Measurements from ENCODE around the gene FBXO46. TPM values are rescaled to one million over a fixed set of nuclear protein-coding genes. Genes with fewer than 3 reads are reported as not detected.
A peak's percentile ranks its signal among the peaks of the same experiment; 100 is the strongest.

The FBXO46 gene
- total RNA-seq, 1 donor from 2014 or later = 23.8 TPM

DNA sequence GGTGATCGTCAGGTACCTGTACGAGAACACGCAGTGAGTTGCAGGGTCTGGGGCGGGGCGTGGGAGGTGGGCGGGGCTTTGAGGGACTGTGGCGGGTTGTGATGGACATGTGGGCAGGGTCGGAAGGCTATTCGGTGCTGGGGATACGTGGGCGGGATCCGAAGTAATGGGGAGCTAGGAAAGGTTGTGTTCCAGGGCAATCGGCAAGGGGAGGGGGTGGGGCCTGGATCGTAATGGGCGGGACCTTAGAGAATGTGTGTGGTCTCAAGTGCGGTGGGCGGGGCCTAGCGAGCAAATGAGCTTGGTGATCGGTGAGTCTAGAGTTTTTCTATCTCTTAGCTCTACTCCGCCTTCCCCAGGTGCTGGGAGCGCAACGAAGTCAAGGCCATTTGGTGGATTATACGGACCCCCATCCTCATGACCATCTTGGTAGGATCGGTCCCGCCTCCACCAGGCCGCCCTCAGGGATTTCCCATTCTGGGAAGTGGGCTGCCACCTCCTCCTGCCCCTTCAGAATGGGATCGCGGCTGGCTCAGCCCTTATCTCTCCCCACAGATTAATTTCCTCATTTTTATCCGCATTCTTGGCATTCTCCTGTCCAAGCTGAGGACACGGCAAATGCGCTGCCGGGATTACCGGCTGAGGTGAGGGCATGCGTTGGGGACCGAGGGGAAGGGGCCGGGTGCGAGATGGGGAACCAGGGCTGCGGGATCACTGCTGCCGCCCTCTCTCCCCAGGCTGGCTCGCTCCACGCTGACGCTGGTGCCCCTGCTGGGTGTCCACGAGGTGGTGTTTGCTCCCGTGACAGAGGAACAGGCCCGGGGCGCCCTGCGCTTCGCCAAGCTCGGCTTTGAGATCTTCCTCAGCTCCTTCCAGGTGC is 53.1 kb downstream of the FBXO46 start:
- Histone ChIP-seq H3K27me3 (no peaks in the 10 kb centered on the region), H3K27ac (peak overlapping the region; percentile 13), H3K4me1 (peaks cover 29% of the 10 kb centered on the region), H3K36me3 (no peaks in the 10 kb centered on the region), H3K4me3 (peak overlapping the region; percentile 38 to 39), H3K9me3 (no peaks in the 10 kb centered on the region)
- intact Hi-C loops (cut with DNase I) = no loop called here
- no peak for DNase-seq (ENCODE audit: extremely low spot score in 2 of 2)
- no peak for TF ChIP-seq POLR2AphosphoS5 (IDR thresholded peaks at IDR 0.05; ENCODE audit: insufficient read depth in 1 of 2, low read depth in 1 of 2)
- TF ChIP-seq CTCF (IDR thresholded peaks at IDR 0.05) = no peak
- TF ChIP-seq POLR2A (IDR thresholded peaks at IDR 0.05) = no peak

GRCh38 chr19:45676851-45677263 is 53.8 kb downstream of the FBXO46 start:
- Histone ChIP-seq H3K27ac (peak overlapping the region; percentile 13), H3K4me3 (peak overlapping the region; percentile 38 to 39), H3K4me1 (peaks cover 25% of the 10 kb centered on the region), H3K36me3 (no peaks in the 10 kb centered on the region), H3K9me3 (no peaks in the 10 kb centered on the region), H3K27me3 (no peaks in the 10 kb centered on the region)
- DNase-seq (ENCODE audit: extremely low spot score in 2 of 2) = no peak
- no peak for TF ChIP-seq POLR2AphosphoS5 (IDR thresholded peaks at IDR 0.05; ENCODE audit: insufficient read depth in 1 of 2, low read depth in 1 of 2)
- TF ChIP-seq POLR2A (IDR thresholded peaks at IDR 0.05) = no peak
- no peak for TF ChIP-seq CTCF (IDR thresholded peaks at IDR 0.05)
- intact Hi-C loops (cut with DNase I) = no loop called here

- TF ChIP-seq CTCF (IDR thresholded peaks at IDR 0.05) (no peak), POLR2AphosphoS5 (IDR thresholded peaks at IDR 0.05; ENCODE audit: insufficient read depth in 1 of 2, low read depth in 1 of 2) (no peak), POLR2A (IDR thresholded peaks at IDR 0.05) (no peak)
- no peak overlapping the region for H3K4me3 ChIP-seq
- peaks cover 26% of the 10 kb centered on the region for H3K4me1 ChIP-seq
- H3K9me3 ChIP-seq = no peaks in the 10 kb centered on the region
- no peaks in the 10 kb centered on the region for H3K36me3 ChIP-seq
- intact Hi-C loops (cut with DNase I) = no loop called here
- no peak for DNase-seq (ENCODE audit: extremely low spot score in 2 of 2)
- H3K27ac ChIP-seq = no peak overlapping the region
- peaks cover 3% of the 10 kb centered on the region for H3K27me3 ChIP-seq
Observed at GRCh38 chr19:45674946-45675345, 55.8 kb downstream of the FBXO46 start.

DNA sequence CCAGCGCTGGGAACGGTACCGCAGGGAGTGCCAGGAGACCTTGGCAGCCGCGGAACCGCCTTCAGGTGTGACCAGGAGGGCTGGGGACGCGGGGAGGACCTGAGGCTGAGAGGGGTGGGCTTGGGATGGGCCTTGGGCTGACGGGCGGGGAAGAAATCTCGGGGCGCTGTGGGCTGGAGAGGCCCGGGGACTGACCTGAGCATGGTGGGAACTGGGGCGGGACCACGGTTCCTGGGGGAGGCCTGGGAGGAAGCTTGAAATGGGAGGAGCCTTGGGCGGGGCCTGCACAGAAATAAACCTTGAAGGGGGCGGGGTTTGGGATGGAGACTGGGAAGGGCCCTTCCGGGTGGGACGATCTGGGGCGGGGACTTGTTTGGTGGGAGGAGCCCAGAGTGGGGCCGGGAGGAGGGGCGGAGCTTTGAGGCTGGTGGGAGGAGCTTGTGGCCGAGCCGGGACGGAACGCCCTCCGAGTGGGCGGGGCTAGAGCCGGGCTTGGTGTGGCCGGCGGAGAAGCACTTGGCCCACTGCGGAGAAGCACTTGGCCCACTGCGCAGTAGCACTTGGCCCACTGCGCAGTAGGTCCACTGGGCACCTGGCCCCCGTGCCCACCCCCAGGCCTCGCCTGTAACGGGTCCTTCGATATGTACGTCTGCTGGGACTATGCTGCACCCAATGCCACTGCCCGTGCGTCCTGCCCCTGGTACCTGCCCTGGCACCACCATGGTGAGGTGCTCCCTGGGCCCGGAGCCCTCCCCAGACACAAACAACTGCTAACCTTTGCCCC is 59.8 kb downstream of the FBXO46 start:
- Histone ChIP-seq H3K9me3 (no peaks in the 10 kb centered on the region), H3K4me1 (peaks cover 35% of the 10 kb centered on the region), H3K36me3 (no peaks in the 10 kb centered on the region), H3K27me3 (peaks cover 8% of the 10 kb centered on the region), H3K27ac (no peak overlapping the region), H3K4me3 (no peak overlapping the region)
- no peak for DNase-seq (ENCODE audit: extremely low spot score in 2 of 2)
- intact Hi-C loops (cut with DNase I) = no loop called here
- TF ChIP-seq CTCF (IDR thresholded peaks at IDR 0.05) (no peak), POLR2AphosphoS5 (IDR thresholded peaks at IDR 0.05; ENCODE audit: insufficient read depth in 1 of 2, low read depth in 1 of 2) (no peak), POLR2A (IDR thresholded peaks at IDR 0.05) (no peak)
